DND-41 (cell line): Measurements from ENCODE around the gene PDE3A.

Source experiments
- EZH2 ChIP-seq: IDR thresholded peaks from 3 replicates; pipeline ENCODE4 v1.6.1; 2012; ENCODE audit warnings: borderline replicate concordance, low read depth, mild to moderate bottlenecking, moderate library complexity, low read length, inconsistent platforms; ENCODE audit not compliant: severe bottlenecking
- TF ChIP-seq, protein P1 (sequence below): IDR thresholded peaks from 2 replicates; pipeline ENCODE4 v1.5.1; 2012; ENCODE audit warnings: borderline replicate concordance, low read length, moderate library complexity, mild to moderate bottlenecking; ENCODE audit not compliant: poor library complexity, severe bottlenecking; ENCODE audit errors: extremely low read depth

DNA sequence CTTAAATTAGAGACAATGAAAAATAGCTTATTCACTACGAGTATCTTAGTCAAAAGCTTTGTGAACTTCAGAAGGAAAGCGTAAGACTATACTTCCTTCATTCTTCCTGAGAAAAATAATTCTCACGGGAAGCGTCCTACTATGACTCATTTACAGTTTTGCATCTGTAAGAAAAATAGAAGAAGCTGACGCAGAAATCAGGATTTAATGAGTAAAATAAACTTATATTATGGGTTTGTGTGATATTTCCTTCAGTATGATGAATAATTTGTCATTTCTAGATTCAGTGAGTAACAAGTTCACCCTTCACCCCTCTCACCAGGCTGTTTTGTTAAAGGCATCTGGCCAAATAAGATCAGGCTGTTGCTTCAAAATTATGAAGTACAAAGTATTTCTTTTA is 17.8 kb upstream of the PDE3A start:
- TF ChIP-seq, protein P1, sequence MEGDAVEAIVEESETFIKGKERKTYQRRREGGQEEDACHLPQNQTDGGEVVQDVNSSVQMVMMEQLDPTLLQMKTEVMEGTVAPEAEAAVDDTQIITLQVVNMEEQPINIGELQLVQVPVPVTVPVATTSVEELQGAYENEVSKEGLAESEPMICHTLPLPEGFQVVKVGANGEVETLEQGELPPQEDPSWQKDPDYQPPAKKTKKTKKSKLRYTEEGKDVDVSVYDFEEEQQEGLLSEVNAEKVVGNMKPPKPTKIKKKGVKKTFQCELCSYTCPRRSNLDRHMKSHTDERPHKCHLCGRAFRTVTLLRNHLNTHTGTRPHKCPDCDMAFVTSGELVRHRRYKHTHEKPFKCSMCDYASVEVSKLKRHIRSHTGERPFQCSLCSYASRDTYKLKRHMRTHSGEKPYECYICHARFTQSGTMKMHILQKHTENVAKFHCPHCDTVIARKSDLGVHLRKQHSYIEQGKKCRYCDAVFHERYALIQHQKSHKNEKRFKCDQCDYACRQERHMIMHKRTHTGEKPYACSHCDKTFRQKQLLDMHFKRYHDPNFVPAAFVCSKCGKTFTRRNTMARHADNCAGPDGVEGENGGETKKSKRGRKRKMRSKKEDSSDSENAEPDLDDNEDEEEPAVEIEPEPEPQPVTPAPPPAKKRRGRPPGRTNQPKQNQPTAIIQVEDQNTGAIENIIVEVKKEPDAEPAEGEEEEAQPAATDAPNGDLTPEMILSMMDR: no peak
- TF ChIP-seq EZH2: no peak
